HepG2 (cell line): ENCODE data around the gene LAMTOR2. TPM values are rescaled to one million over a fixed set of nuclear protein-coding genes. Genes with fewer than 3 reads are reported as not detected.

Experiments used
- ATAC-seq: fragments of 200-7000 bp; cut with Tn5 transposase; 3 replicates; pipeline ENCODE4 v1.9.1; 2020; ENCODE audit warnings: mild to moderate bottlenecking, moderate library complexity
- BruUV-seq: library from RNA; stranded (reverse); fragments of 400-500 nt; replicated peaks from 2 replicates; lab custom pipeline; 2021; lab: Mats Ljungman, UMichigan
- CTCF ChIA-PET: fragments of 300-600 bp; formaldehyde crosslinking; extraction: SDS; loops from one replicate; lab custom pipeline; 2021; ENCODE audit warnings: low total read pairs, inconsistent platforms, low intra/inter-chr PET ratio; lab: Yijun Ruan, JAX
- POLR2A ChIA-PET: fragments of 350-600 bp; sonication (Branson Sonifier 250); formaldehyde crosslinking; loops from one replicate; lab custom pipeline; 2020; ENCODE audit warnings: antibody characterized with exemption, inconsistent platforms; lab: Yijun Ruan, JAX
- DNase-seq: peaks from one replicate; pipeline ENCODE4 v3.0.0-alpha.2; 2015; ENCODE audit warnings: low spot score
- FAIRE-seq: peaks from 3 replicates; lab custom pipeline; 2011; peaks lifted over from hg19 to GRCh38; lab: Jason Lieb, UNC
- H2AFZ ChIP-seq: one replicate; pipeline ENCODE4 v1.6.1; 2011; ENCODE audit warnings: low read length, inconsistent platforms
- H3K27ac ChIP-seq: fragments of 300-600 bp; 3 replicates; pipeline ENCODE4 v1.8.0; 2011; ENCODE audit warnings: mixed run types, mild to moderate bottlenecking, mixed read lengths, low read length, inconsistent platforms; ENCODE audit not compliant: insufficient read depth; ENCODE audit errors: extremely low read length
- H3K27me3 ChIP-seq, 2 experiments: fragments of 200-600 bp in 1 of 2; 2 replicates in 1 of 2; 3 replicates in 1 of 2; pipeline versions ENCODE4 v1.6.0 to v1.8.0; 2011; ENCODE audit warnings: low read length in 2 of 2, mild to moderate bottlenecking in 2 of 2, moderate library complexity in 2 of 2, inconsistent platforms in 1 of 2; ENCODE audit not compliant: insufficient read depth in 2 of 2, control insufficient read depth in 1 of 2
- H3K36me3 ChIP-seq, 2 experiments: fragments of 200-600 bp in 1 of 2; replicated peaks in 1 of 2; 2 replicates in 1 of 2; 3 replicates in 1 of 2; pipeline versions ENCODE4 v1.5.1 to v1.8.0; 2011; ENCODE audit warnings: low read length in 2 of 2, inconsistent platforms in 1 of 2; ENCODE audit not compliant: insufficient read depth in 2 of 2, control insufficient read depth in 1 of 2
- H3K4me1 ChIP-seq: 2 replicates; pipeline ENCODE4 v1.5.1; 2012; ENCODE audit warnings: low read length, inconsistent platforms; ENCODE audit not compliant: insufficient read depth
- H3K4me2 ChIP-seq: 2 replicates; pipeline ENCODE4 v1.6.0; 2011; ENCODE audit warnings: low read depth, low read length, inconsistent platforms
- H3K4me3 ChIP-seq, 3 experiments: fragments of 200-600 bp in 1 of 3; sonication (generic), shearing (Covaris generic) in 1 of 3; replicated peaks in 1 of 3; 2 replicates each; pipeline ENCODE4 v1.5.1; 2011 to 2016; ENCODE audit warnings: low read length in 3 of 3, inconsistent platforms in 2 of 3, low read depth in 2 of 3, mild to moderate bottlenecking in 2 of 3, control low read depth in 1 of 3, mixed read lengths in 1 of 3; ENCODE audit not compliant: insufficient read depth in 1 of 3
- H3K79me2 ChIP-seq: one replicate; pipeline ENCODE4 v1.6.1; 2011; ENCODE audit warnings: low read length, inconsistent platforms; ENCODE audit not compliant: insufficient read depth
- H3K9ac ChIP-seq: 2 replicates; pipeline ENCODE4 v1.6.0; 2011; ENCODE audit warnings: mild to moderate bottlenecking, low read depth, low read length, inconsistent platforms; ENCODE audit not compliant: insufficient read depth
- H3K9me3 ChIP-seq: 2 replicates; pipeline ENCODE4 v1.5.1; 2012; ENCODE audit warnings: mild to moderate bottlenecking, low read length
- H4K20me1 ChIP-seq: 2 replicates; pipeline ENCODE4 v1.6.0; 2011; ENCODE audit warnings: inconsistent platforms, mild to moderate bottlenecking, low read length, moderate library complexity; ENCODE audit not compliant: insufficient read depth
- AKAP8 ChIP-seq: sonication (generic); formaldehyde crosslinking; IDR thresholded peaks from 2 replicates; pipeline ENCODE4 v1.5.1; 2020; ENCODE audit warnings: mild to moderate bottlenecking, missing genetic modification reagents
- KDM1A ChIP-seq: IDR thresholded peaks from 2 replicates; pipeline ENCODE4 v1.6.1; 2016; ENCODE audit warnings: missing compliant biosample characterization
- MAZ ChIP-seq, 2 experiments: sonication (generic) in 1 of 2; formaldehyde crosslinking in 1 of 2; IDR thresholded peaks; 2 replicates each; pipeline versions ENCODE4 v1.5.0 to v1.6.1; 2012 to 2020; ENCODE audit warnings: low read depth in 2 of 2, mild to moderate bottlenecking in 2 of 2, borderline replicate concordance in 1 of 2, improper control_type of control experiment in 1 of 2, low read length in 1 of 2, missing genetic modification reagents in 1 of 2, moderate library complexity in 1 of 2
- TAF15 ChIP-seq: fragments of 200-400 bp; formaldehyde crosslinking; IDR thresholded peaks from one replicate; pipeline ENCODE4 v1.6.1; 2018; ENCODE audit warnings: mild to moderate bottlenecking, low read depth, low read length; ENCODE audit not compliant: poor library complexity, severe bottlenecking
- WGBS: methylation state at CpG from one replicate; pipeline ENCODE4 v1.1.6; 2017; ENCODE audit warnings: low lambda C conversion rate; 5-methylcytosine and 5-hydroxymethylcytosine counted together
- in situ Hi-C: cut with HindIII; loops from 2 replicates; pipeline ENCODE4 v1.10.0; 2017; ENCODE audit warnings: low pct_unique_long_range_greater_than_20kb; ENCODE audit not compliant: extremely low pct_ligation_motif_present
- intact Hi-C: fragments of 100-400 bp; cut with micrococcal nuclease; formaldehyde crosslinking; loops from one replicate; pipeline ENCODE4 v1.10.0; 2022; ENCODE audit not compliant: unreplicated experiment
- polyA plus RNA-seq, 8 experiments: library from polyadenylated mRNA; depleted of rRNA in 3 of 8; stranded (reverse) in 7 of 8; unstranded in 1 of 8; fragments of >200 nt; fragmentation: Illumina TruSeq in 4 of 8; extraction: Trizol in 4 of 8; gene quantifications; 2 replicates each; pipeline versions ENCODE4 v1.2.1 to v1.2.3, GENCODE V29; 2011 to 2016; ENCODE audit warnings: low read depth in 4 of 8, missing spikeins in 1 of 8, mixed read lengths in 1 of 8; ENCODE audit not compliant: insufficient read depth in 1 of 8
- total RNA-seq, 5 experiments: library from RNA; depleted of rRNA; stranded (reverse); fragments of >200 nt; fragmentation: Illumina TruSeq; extraction: Trizol; gene quantifications; 2 replicates each; pipeline ENCODE4 v1.2.3, GENCODE V29; 2016; ENCODE audit warnings: low read depth in 1 of 5

Gene LAMTOR2
- total and polyA plus RNA-seq, 2 of the 13 experiments (the other 11 are each of a cell fraction or from before 2014, with no cell fraction given) = 36.5 to 66.4 TPM

DNA sequence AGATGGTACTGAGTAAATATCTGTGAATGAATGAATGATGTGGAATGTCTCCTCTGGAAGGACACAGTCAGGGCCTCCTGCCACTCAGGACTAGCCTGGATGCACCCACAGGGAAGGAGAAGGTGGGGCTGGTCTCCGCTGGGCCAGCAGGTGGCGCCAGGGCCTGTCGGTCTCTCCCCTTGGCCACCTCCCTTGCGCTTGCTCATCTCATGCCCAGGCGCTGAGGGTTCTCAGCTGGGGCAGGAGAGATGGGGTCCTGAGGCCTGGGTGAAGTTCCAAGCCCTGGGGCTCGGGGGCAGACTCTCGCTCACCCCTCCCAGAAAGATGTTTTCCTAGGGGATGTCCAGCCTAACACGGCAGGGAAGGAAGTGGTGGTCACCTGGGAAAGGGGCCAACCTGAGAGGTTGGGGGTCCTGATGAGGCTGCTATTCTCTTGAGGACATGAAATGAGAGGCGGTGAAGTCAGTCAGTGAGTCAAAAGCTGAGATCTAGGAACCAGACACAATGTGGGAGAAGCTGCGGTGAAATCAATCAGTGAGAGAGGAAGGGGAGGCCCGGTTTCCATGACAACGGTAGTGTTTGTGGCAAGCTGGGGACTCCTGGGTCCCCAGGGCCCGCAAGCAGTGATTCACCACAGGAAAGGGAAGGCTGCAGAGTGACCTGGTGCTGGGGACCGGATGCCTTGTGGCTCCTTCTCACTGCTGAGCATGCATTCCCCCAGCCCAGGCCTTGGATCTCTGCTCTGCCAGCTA, 42.2 kb downstream of the LAMTOR2 start (continued):
- TF ChIP-seq MAZ (IDR thresholded peaks at IDR 0.05; ENCODE audit: borderline replicate concordance, low read depth, low read length) (peak; percentile 47; the same call in 1 of the 2 replicates), MAZ (CRISPR knock-in tag; IDR thresholded peaks at IDR 0.05; ENCODE audit: low read depth) (peak; percentile 74), KDM1A (CRISPR knock-in tag) (0 out of 2 replicates have a peak, but pooled peaks have one; percentile 50)

DNA sequence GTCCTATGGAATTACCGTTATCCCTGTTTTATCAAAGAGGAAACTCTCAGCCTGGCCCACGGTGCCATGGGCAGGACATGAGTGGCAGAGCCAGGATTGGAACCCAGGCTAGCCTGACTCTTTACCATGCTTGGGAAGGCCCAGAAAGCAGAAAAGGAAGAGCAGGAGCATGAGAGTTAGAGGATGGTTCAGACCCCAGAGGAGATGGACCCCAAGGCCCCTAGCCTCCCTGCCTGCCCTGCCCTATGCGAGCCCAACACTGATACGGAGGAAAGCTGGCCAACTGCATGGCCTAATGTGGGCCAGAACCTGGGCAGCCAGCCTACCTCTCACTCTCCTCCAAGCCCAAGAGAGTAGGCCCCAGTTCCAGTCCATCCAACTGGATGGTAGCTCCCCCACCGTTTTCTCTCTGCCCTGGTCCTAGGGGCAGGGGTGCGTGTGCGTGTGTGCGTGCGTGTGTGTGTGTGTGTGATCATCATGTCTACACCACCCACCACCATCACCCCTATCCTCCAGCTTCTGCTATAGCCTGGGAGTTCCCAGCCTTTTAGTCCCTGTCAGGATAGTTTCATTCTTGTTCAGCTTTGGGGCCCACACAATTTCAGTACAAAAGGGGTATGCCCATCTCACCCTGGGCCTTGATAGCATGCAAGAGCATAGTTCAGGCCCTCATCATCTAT, 43.1 kb downstream of the LAMTOR2 start:
- Histone ChIP-seq H3K4me2 (no peak overlapping the region), H3K9ac (no peak overlapping the region), H3K4me3 (no peak overlapping the region), H3K4me1 (peaks cover 69% of the 10 kb centered on the region), H3K79me2 (no peaks in the 10 kb centered on the region), H3K27me3 (no peaks in the 10 kb centered on the region), H3K9me3 (no peaks in the 10 kb centered on the region), H2AFZ (no peak overlapping the region), H4K20me1 (no peaks in the 10 kb centered on the region), H3K27ac (no peak overlapping the region), H3K36me3 (peaks cover 2% of the 10 kb centered on the region in 2 experiments; a peak in 1 of 5 replicates)
- intact Hi-C loops (no loop called here), in situ Hi-C loops (loop anchor here (5.0 kb wide), 1 partner anchor 35 kb away; no protein-coding TSS in a partner anchor)
- 96% methylated on average over 7 of the region's 9 CpGs for WGBS
- FAIRE-seq (no peak), DNase-seq (no peak), ATAC-seq (no peak)
- BruUV-seq = no TSS peak
- TF ChIP-seq AKAP8 (CRISPR knock-in tag) (peak; percentile 58; the same call in 1 of the 2 replicates), TAF15 (no peak)
- ChIA-PET POLR2A (interaction anchor here (0.8 to 11.0 kb wide), 7 partner anchors 7 to 31 kb away, joined by 3 to 113 read pairs (median 11); partner anchors contain the start of gene LMNA), CTCF (interaction anchor here (5.0 kb wide), 1 partner anchor 33 kb away, joined by 92 read pairs; no protein-coding TSS in a partner anchor)
